ENCODE data around the gene SLC30A9.

DNA sequence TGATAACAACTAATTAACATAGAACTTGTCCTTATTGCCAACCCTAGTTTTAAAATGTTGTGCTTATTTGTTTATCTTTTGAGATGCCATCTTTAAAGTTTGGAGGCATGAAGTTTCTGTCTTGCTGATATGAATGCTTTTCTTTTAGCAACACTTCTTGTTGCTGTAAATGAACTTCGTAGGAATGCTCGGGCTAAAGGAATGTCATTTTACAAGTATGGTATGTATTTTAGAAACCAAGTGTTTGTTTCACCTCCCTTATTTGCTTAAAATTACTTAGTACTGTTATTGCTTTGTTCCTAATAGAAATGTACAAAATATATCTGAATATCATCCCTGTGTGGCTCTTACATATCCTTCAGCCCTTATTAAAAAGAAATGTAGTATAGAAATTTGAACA is 76.1 kb downstream of the SLC30A9 start:
- TF ChIP-seq POLR2AphosphoS5 (IDR thresholded peaks at IDR 0.05; ENCODE audit: insufficient read depth in 1 of 2, low read depth in 1 of 2): no peak
- TF ChIP-seq, protein P1, sequence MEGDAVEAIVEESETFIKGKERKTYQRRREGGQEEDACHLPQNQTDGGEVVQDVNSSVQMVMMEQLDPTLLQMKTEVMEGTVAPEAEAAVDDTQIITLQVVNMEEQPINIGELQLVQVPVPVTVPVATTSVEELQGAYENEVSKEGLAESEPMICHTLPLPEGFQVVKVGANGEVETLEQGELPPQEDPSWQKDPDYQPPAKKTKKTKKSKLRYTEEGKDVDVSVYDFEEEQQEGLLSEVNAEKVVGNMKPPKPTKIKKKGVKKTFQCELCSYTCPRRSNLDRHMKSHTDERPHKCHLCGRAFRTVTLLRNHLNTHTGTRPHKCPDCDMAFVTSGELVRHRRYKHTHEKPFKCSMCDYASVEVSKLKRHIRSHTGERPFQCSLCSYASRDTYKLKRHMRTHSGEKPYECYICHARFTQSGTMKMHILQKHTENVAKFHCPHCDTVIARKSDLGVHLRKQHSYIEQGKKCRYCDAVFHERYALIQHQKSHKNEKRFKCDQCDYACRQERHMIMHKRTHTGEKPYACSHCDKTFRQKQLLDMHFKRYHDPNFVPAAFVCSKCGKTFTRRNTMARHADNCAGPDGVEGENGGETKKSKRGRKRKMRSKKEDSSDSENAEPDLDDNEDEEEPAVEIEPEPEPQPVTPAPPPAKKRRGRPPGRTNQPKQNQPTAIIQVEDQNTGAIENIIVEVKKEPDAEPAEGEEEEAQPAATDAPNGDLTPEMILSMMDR (IDR thresholded peaks at IDR 0.05): no peak
